ENCODE data around the gene IRAK1. TPM values are rescaled to one million over a fixed set of nuclear protein-coding genes. Genes with fewer than 3 reads are reported as not detected.

Gene IRAK1
- total and polyA plus RNA-seq, 2 of the 13 experiments (the other 11 are each of a cell fraction or from before 2014, with no cell fraction given) = 57.7 to 77.3 TPM

- no peak for DNase-seq (ENCODE audit: low spot score)
- H2AFZ ChIP-seq (ENCODE audit: low read length) = no peak overlapping the region
- H3K4me2 ChIP-seq (ENCODE audit: low read depth, low read length) = no peak overlapping the region
- H3K4me1 ChIP-seq (ENCODE audit: insufficient read depth, low read length) = peaks cover 37% of the 10 kb centered on the region
- no peak overlapping the region for H3K9ac ChIP-seq (ENCODE audit: insufficient read depth, low read depth, low read length)
- POLR2A ChIA-PET = no interaction called here
- no peak for ATAC-seq
- no peak overlapping the region for H3K27ac ChIP-seq (ENCODE audit: extremely low read length, insufficient read depth, low read length)
- no peak for TF ChIP-seq ZSCAN25 (CRISPR knock-in tag; IDR thresholded peaks at IDR 0.05)
- no peak for TF ChIP-seq ZNF251 (CRISPR knock-in tag; IDR thresholded peaks at IDR 0.05)
- TF ChIP-seq UBTF (CRISPR knock-in tag; IDR thresholded peaks at IDR 0.05) = no peak
- no peak for TF ChIP-seq ZNF788 (CRISPR knock-in tag; IDR thresholded peaks at IDR 0.05; ENCODE audit: borderline replicate concordance)
- no peak for TF ChIP-seq ZNF724P (CRISPR knock-in tag; IDR thresholded peaks at IDR 0.05; ENCODE audit: borderline replicate concordance)
- no peak for TF ChIP-seq JUND (CRISPR knock-in tag; IDR thresholded peaks at IDR 0.05)
- no peak for TF ChIP-seq TEF (CRISPR knock-in tag; IDR thresholded peaks at IDR 0.05)
- TF ChIP-seq ZNF569 (CRISPR knock-in tag; IDR thresholded peaks at IDR 0.05; ENCODE audit: borderline replicate concordance) = no peak
- TF ChIP-seq ZNF451 (CRISPR knock-in tag; IDR thresholded peaks at IDR 0.05) = no peak
- no peak for TF ChIP-seq HMG20B (CRISPR knock-in tag; conservative IDR thresholded peaks at IDR 0.05)
- no peak for TF ChIP-seq ZNF33B (CRISPR knock-in tag; IDR thresholded peaks at IDR 0.05)
- no peak for TF ChIP-seq JUN (CRISPR knock-in tag; IDR thresholded peaks at IDR 0.05)
- TF ChIP-seq HES4 (CRISPR knock-in tag; IDR thresholded peaks at IDR 0.05; ENCODE audit: borderline replicate concordance) = no peak
- no peak for TF ChIP-seq ZNF883 (CRISPR knock-in tag; IDR thresholded peaks at IDR 0.05; ENCODE audit: not compliant biosample characterization)
- FAIRE-seq = no peak
- CTCF ChIA-PET (ENCODE audit: low intra/inter-chr PET ratio, low total read pairs) = no interaction called here
- no peaks in the 10 kb centered on the region for H3K36me3 ChIP-seq (replicated peaks in 1 of 2; ENCODE audit: control insufficient read depth in 1 of 2, insufficient read depth in 2 of 2, low read length in 2 of 2)
- 73% methylated on average over 4 of the region's 4 CpGs for WGBS (ENCODE audit: low lambda C conversion rate)
- no peaks in the 10 kb centered on the region for H3K9me3 ChIP-seq (ENCODE audit: low read length)
- no peaks in the 10 kb centered on the region for H3K27me3 ChIP-seq (ENCODE audit: control insufficient read depth in 1 of 2, insufficient read depth in 2 of 2, low read length in 2 of 2)
- no peaks in the 10 kb centered on the region for H3K79me2 ChIP-seq (ENCODE audit: insufficient read depth, low read length)
- intact Hi-C loops (cut with micrococcal nuclease; ENCODE audit: unreplicated experiment) (no loop called here), in situ Hi-C loops (cut with HindIII; ENCODE audit: extremely low pct_ligation_motif_present, low pct_unique_long_range_greater_than_20kb) (no loop called here)
- no TSS peak for BruUV-seq (replicated peaks)
- H3K4me3 ChIP-seq (replicated peaks in 1 of 3; ENCODE audit: insufficient read depth in 1 of 3, low read depth in 2 of 3, low read length in 3 of 3) = no peak overlapping the region
- H4K20me1 ChIP-seq (ENCODE audit: insufficient read depth, low read length) = no peaks in the 10 kb centered on the region
Observed at GRCh38 chrX:154008521-154008920, 11.2 kb downstream of the IRAK1 start.

All from HepG2 (cell line).